T-helper 17 cell (primary cell): ENCODE measurements around the gene DDRGK1. TPM values are rescaled to one million over a fixed set of nuclear protein-coding genes. Genes with fewer than 3 reads are reported as not detected.
"Not testable (repeated sequence)": the region's sequence is repeated elsewhere in the genome, so short reads cannot be mapped to it uniquely, and the experiment has no call there.

ENCODE experiments used
- ATAC-seq: fragments of 150-1000 bp; cut with Tn5 transposase; 2 replicates; pipeline ENCODE4 v1.10.0; 2021; ENCODE audit warnings: mild to moderate bottlenecking, moderate library complexity
- DNase-seq, 3 donors: peaks; one replicate each; pipeline versions ENCODE4 v3.0.0 to v3.0.0-alpha.2; 2020 to 2021
- H3K9me3 ChIP-seq: one replicate; pipeline ENCODE4 v1.7.0; 2013; ENCODE audit warnings: low read length, mild to moderate bottlenecking; ENCODE audit not compliant: control insufficient read depth, poor library complexity, severe bottlenecking
- H3K27ac Mint-ChIP-seq: one replicate; pipeline ENCODE4 v1.8.0; 2022; ENCODE audit warnings: mild to moderate bottlenecking, moderate library complexity, mixed read lengths
- H3K27me3 Mint-ChIP-seq: one replicate; pipeline ENCODE4 v1.8.0; 2022; ENCODE audit warnings: mixed read lengths
- H3K36me3 Mint-ChIP-seq: one replicate; pipeline ENCODE4 v1.8.0; 2022; ENCODE audit warnings: low read depth, mixed read lengths
- H3K4me1 Mint-ChIP-seq: one replicate; pipeline ENCODE4 v1.8.0; 2022; ENCODE audit warnings: mild to moderate bottlenecking, mixed read lengths
- H3K4me3 Mint-ChIP-seq: one replicate; pipeline ENCODE4 v1.8.0; 2022; ENCODE audit warnings: mild to moderate bottlenecking, moderate library complexity, mixed read lengths
- total RNA-seq, 4 donors: library from RNA in 2 of 4; stranded (reverse) in 2 of 4; gene quantifications; one replicate each; pipeline ENCODE4 v1.2.3 and lab custom pipeline; 2022 to 2026

DDRGK1 gene
- total RNA-seq, 2 donors from 2014 or later: 43.7 to 45.6 TPM

DNA sequence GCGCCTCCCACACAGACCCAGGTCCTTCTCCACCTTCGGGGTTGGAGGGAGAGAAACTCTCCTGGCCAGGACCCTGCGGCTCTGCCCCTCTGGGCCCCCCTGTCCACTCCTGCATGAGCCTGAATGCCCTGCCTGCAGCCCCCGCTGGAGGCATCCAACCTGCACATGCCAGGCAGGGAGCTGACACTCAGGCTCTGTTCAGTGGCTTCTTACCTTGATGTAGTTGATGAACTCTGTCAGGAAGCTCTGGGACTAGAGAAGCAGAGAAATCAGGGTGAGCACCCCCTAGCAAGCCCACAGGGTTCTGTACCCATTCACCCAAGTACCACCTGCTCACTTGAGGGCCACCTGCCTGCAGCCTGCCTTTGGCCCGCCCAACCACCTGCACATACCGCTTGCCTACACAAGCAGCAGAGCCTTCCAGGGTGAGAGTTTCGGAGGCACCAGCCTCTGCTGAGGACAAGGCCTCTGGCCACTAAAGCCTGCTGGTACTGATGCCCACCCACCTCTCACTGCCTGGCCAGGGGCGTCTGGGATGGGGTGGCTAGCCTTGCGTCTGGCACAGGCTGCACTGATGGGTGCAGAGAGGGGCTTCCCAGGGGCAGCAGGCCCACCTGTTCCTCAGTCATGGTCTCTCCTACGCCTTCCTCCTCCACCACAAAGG is 9.7 kb downstream of the DDRGK1 start:
- Mint-ChIP-seq H3K4me1 (peaks cover 22% of the 10 kb centered on the region), H3K27ac (peak overlapping the region; percentile 92), H3K36me3 (peaks cover 24% of the 10 kb centered on the region), H3K4me3 (no peak overlapping the region), H3K27me3 (no peaks in the 10 kb centered on the region)
- DNase-seq (no peak), ATAC-seq (no peak)
- no peaks in the 10 kb centered on the region for H3K9me3 ChIP-seq

GRCh38 chr20:3193806-3194616 is 10.5 kb downstream of the DDRGK1 start:
- Mint-ChIP-seq H3K36me3 (peaks cover 21% of the 10 kb centered on the region), H3K4me3 (no peak overlapping the region), H3K4me1 (peaks cover 19% of the 10 kb centered on the region), H3K27ac (no peak overlapping the region), H3K27me3 (no peaks in the 10 kb centered on the region)
- no peak for DNase-seq
- ATAC-seq: no peak
- H3K9me3 ChIP-seq: no peaks in the 10 kb centered on the region

- no peak for DNase-seq
- H3K27ac Mint-ChIP-seq: no peak overlapping the region
- H3K4me1 Mint-ChIP-seq: peaks cover 14% of the 10 kb centered on the region
- H3K9me3 ChIP-seq: no peaks in the 10 kb centered on the region
- no peak overlapping the region for H3K4me3 Mint-ChIP-seq
- no peaks in the 10 kb centered on the region for H3K27me3 Mint-ChIP-seq
- peaks cover 16% of the 10 kb centered on the region for H3K36me3 Mint-ChIP-seq
- ATAC-seq: no peak
Observed at GRCh38 chr20:3192226-3193015, 12.1 kb downstream of the DDRGK1 start.

DNA sequence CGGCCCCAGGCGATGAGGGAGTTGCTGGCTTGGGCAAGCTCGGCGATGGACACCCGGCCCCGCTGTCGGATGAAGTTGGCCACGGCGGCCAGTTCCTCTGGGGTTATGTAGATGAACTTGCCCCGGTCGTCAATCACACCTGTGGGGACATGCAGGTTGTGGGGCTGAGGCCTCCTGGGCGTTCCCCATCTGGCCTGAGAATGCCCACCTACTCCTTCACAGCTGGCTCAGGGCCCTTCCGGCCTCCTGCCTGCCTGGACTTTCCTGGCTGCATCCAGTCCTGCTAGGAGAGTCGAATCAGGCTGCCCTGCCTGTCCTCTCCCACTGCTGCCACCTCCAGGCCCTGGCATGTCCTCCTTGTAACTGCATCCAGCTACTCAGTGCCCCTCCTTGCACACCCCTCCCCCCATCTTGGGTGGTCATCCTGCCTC is 13.8 kb downstream of the DDRGK1 start:
- H3K4me3 Mint-ChIP-seq: no peak overlapping the region
- H3K27ac Mint-ChIP-seq: no peak overlapping the region
- peaks cover 14% of the 10 kb centered on the region for H3K36me3 Mint-ChIP-seq
- H3K27me3 Mint-ChIP-seq: no peaks in the 10 kb centered on the region
- ATAC-seq (no peak), DNase-seq (no peak)
- no peaks in the 10 kb centered on the region for H3K9me3 ChIP-seq
- peaks cover 9% of the 10 kb centered on the region for H3K4me1 Mint-ChIP-seq

GRCh38 chr20:3189561-3190131 is 14.8 kb downstream of the DDRGK1 start:
- no peaks in the 10 kb centered on the region for H3K9me3 ChIP-seq
- H3K36me3 Mint-ChIP-seq: peaks cover 11% of the 10 kb centered on the region
- H3K27me3 Mint-ChIP-seq: no peaks in the 10 kb centered on the region
- no peak overlapping the region for H3K4me3 Mint-ChIP-seq
- ATAC-seq: no peak
- no peak for DNase-seq
- H3K27ac Mint-ChIP-seq: no peak overlapping the region
- peaks cover 6% of the 10 kb centered on the region for H3K4me1 Mint-ChIP-seq

- no peak overlapping the region for H3K27ac Mint-ChIP-seq
- ATAC-seq (no peak), DNase-seq (no peak)
- no peaks in the 10 kb centered on the region for H3K9me3 ChIP-seq
- H3K4me1 Mint-ChIP-seq: peaks cover 6% of the 10 kb centered on the region
- H3K4me3 Mint-ChIP-seq: no peak overlapping the region
- H3K27me3 Mint-ChIP-seq: no peaks in the 10 kb centered on the region
- H3K36me3 Mint-ChIP-seq: peaks cover 11% of the 10 kb centered on the region
Observed at GRCh38 chr20:3188823-3189413, 15.6 kb downstream of the DDRGK1 start.

DNA sequence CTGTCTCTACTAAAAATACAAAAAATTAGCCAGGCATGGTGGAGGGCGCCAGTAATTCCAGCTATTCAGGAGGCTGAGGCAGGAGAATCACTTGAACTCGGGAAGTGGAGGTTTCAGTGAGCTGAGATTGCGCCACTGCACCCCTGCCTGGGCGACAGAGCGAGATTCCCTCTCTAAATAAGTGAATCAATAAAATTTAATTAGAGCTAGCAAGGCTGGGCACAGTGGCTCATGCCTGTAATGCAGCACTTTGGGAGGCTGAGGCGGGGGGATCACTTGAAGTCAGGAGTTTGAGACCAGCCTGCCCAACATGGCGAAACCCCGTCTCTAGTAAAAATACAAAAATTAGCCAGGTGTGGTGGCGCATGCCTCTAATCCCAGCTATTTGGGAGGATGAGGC is 16.6 kb downstream of the DDRGK1 start:
- H3K4me3 Mint-ChIP-seq, H3K27ac Mint-ChIP-seq, DNase-seq, H3K4me1 Mint-ChIP-seq, H3K27me3 Mint-ChIP-seq, H3K9me3 ChIP-seq, ATAC-seq: not testable (repeated sequence)
- H3K36me3 Mint-ChIP-seq: peaks cover 11% of the 10 kb centered on the region

GRCh38 chr20:3183896-3184612 is 20.4 kb downstream of the DDRGK1 start:
- ATAC-seq: no peak
- no peaks in the 10 kb centered on the region for H3K9me3 ChIP-seq

DNA sequence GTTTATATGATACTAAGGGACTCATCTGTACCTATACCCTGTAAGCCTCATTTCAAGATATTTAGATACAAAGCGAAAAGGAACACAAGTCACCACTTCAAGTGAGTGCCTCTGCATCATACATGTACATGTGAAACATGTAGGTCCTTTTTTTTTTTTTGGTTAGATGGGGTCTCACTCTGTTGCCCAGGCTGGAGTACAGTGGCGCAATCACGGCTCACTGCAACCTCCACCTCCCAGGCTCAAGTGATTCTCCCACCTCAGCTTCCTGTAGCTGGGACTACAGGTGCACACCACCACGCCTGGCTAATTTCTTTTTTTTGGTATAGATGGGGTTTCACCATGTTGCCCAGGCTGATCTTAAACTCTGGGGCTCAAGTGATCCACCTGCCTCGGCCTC is 22.1 kb downstream of the DDRGK1 start:
- ATAC-seq, DNase-seq, H3K9me3 ChIP-seq, H3K27me3 Mint-ChIP-seq, H3K27ac Mint-ChIP-seq, H3K36me3 Mint-ChIP-seq, H3K4me3 Mint-ChIP-seq, H3K4me1 Mint-ChIP-seq: not testable (repeated sequence)

More at GRCh38 chr20:3183896-3184612, 20.4 kb downstream of the DDRGK1 start:
- Mint-ChIP-seq H3K27ac (no peak overlapping the region), H3K27me3 (no peaks in the 10 kb centered on the region), H3K4me1 (no peaks in the 10 kb centered on the region), H3K36me3 (no peaks in the 10 kb centered on the region), H3K4me3 (no peak overlapping the region)
- DNase-seq: no peak

GRCh38 chr20:3181270-3181669 is 23.2 kb downstream of the DDRGK1 start:
- no peaks in the 10 kb centered on the region for H3K27me3 Mint-ChIP-seq
- no peaks in the 10 kb centered on the region for H3K4me1 Mint-ChIP-seq
- no peak overlapping the region for H3K4me3 Mint-ChIP-seq
- H3K36me3 Mint-ChIP-seq: no peaks in the 10 kb centered on the region
- no peaks in the 10 kb centered on the region for H3K9me3 ChIP-seq
- DNase-seq (no peak), ATAC-seq (no peak)
- no peak overlapping the region for H3K27ac Mint-ChIP-seq

- no peak for DNase-seq
- ATAC-seq: no peak
- Mint-ChIP-seq H3K4me3 (no peak overlapping the region), H3K27me3 (peaks cover 3% of the 10 kb centered on the region), H3K36me3 (no peaks in the 10 kb centered on the region), H3K27ac (no peak overlapping the region), H3K4me1 (peaks cover 2% of the 10 kb centered on the region)
- no peaks in the 10 kb centered on the region for H3K9me3 ChIP-seq
Observed at GRCh38 chr20:3180319-3180718, 24.2 kb downstream of the DDRGK1 start.

GRCh38 chr20:3177746-3178485 is 26.6 kb downstream of the DDRGK1 start:
- H3K4me1 Mint-ChIP-seq: peaks cover 12% of the 10 kb centered on the region
- ATAC-seq: no peak
- H3K36me3 Mint-ChIP-seq: no peaks in the 10 kb centered on the region
- no peak overlapping the region for H3K27ac Mint-ChIP-seq
- no peak for DNase-seq
- H3K9me3 ChIP-seq: no peaks in the 10 kb centered on the region
- H3K27me3 Mint-ChIP-seq: peaks cover 13% of the 10 kb centered on the region
- no peak overlapping the region for H3K4me3 Mint-ChIP-seq
